HG02852 (cell line): ENCODE results near the gene SLCO3A1.

Source experiments
- ATAC-seq: cut with Tn5 transposase; IDR thresholded peaks from one replicate; pipeline ENCODE4 v1.9.1; 2021; ENCODE audit warnings: mild to moderate bottlenecking, moderate library complexity; ENCODE audit not compliant: unreplicated experiment

SLCO3A1 gene

GRCh38 chr15:91860498-91860897 is 7.0 kb downstream of the SLCO3A1 start:
- ATAC-seq = no peak

GRCh38 chr15:91861223-91861622 is 7.7 kb downstream of the SLCO3A1 start:
- no peak for ATAC-seq

DNA sequence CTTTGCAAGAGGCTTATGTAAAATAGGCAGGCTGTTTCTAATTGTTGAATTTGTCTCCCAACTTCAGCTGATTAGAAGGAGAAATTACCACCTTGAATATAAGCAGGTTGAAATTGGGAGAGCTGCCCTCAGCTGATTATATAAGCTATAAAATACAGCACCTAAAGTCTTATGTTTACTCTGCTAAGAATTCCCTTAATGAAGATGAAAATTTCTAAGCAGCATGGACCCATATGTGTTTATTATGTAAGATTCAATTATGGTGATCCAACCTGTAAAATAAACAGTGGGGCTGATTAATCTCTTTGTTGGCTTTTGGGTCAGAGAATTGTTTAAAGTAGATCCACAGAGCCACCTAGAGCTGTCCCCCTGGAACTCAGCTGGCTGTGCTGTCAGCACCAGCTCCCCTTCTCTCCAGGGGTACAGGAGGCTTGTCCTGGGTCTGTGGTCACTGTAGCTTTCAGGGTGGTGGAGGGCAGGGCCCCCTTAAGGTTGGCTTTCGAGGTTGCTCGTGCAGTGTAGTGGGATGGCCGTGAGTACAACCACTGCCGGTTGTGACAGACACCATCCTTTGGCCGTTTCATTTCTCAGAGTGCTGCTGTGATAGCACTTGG is 9.5 kb downstream of the SLCO3A1 start:
- ATAC-seq = no peak

DNA sequence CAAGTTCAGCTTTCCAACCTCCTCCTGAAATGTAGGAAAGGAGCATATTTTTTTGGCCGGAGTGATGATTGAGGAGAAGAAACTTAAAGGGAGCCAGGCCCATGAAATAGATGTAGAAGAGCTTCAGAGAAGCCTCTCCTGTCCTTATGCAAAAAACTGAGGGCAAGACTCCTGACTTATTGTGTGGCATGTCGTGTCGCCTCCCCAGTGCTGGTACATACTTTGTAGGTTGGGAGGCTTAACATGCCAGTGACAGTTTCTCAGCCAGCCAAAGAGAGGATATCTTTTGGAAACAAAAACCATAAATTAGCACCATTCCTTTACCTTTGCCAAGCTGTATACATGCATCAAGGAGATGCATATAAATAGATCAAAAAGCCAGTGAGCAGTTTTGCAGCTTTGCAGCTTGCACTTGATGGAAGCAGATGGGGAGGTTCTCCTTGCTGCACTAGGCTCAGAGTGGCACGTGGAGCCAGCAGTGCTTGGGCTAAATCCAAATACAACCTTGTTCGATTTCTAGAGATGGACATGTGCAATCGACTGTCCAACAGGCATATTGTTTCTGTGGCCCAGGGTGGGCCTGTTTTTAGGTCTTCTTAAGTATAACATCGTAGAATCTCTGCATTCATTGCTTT is 10.2 kb downstream of the SLCO3A1 start:
- no peak for ATAC-seq

DNA sequence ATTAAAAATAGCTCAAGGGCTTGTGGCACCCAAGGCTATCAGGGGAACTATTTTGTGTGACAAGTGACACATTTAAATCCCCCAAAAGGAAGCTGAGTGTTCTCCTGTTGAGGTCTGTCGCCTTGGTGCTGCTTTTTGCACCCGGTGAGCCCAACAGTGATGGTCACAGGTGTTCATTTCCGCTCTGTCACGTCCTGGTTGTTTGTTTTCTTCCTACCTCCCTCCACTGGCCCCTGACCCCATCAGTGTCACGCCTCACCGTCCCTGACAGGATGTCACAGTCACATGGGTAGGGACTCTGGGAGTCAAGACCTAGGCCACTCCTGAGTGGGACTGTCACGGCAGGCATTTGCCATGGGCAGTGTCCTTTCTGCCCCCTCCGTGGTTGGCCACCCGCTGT is 11.2 kb downstream of the SLCO3A1 start:
- no peak for ATAC-seq

GRCh38 chr15:91865486-91865885 is 12.0 kb downstream of the SLCO3A1 start:
- ATAC-seq = no peak

DNA sequence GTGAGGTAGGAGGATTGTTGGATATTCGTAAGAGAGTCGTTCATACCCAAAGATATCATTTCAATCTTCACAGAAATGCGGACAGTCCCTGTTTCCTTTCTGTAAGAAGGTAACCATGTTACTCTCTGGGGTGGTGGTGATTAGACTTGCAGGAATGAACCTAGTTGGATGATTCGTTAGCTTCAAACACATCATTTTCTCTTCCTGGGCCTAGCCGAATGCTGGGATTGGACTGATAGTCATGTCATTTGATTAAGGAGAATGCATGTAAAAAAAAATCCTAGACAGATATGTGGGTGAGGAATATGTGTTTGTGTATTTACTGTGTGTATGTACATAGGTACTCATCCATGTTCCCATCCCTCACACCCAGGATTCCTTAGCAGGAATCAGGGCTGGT is 12.4 kb downstream of the SLCO3A1 start:
- ATAC-seq = no peak

- ATAC-seq = no peak
Measured at GRCh38 chr15:91866371-91866905, 12.9 kb downstream of the SLCO3A1 start.

DNA sequence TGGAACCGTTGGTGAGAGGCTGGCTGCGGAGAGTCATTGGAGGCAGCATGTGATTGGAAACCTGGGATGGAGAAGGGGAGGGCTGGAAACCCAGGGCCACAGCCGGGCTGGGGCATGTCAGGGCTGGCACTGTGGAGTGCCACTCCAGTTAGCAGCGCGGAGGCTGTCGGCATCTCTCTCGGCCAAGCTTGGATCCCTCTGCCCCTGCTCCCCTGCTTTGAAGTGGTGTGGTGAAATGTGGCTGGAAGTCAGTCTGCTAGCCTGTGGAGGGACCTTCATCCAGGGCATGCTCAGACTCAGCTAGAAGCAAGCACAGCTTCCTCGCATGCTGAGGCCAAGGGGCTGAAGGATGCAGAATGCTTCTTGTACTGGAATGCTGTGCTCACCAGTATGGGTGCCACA is 13.5 kb downstream of the SLCO3A1 start:
- ATAC-seq = no peak

DNA sequence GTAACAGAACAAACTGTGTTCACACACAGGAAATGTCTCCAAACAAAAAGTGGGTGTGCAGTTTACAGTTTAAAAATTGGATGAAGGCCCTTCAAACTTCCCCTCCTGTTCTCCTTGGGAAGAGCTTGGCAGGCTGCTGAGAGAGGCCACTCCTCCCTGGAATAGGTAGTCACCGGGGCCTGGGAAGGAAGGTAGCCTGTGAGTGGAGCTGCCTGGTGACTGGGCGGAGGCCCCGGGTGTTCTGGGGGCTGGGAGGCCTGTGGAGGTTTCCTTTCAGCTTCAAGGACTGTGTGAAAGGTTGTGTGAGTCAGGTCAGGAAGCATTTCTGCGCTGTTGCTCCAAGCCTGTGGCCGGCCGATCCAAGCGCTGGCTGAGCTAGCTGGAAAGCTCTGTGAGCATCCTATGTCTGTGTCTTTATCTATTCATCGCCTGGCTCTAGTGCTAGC is 14.1 kb downstream of the SLCO3A1 start:
- no peak for ATAC-seq

GRCh38 chr15:91870876-91871537 is 17.5 kb downstream of the SLCO3A1 start:
- ATAC-seq = no peak

DNA sequence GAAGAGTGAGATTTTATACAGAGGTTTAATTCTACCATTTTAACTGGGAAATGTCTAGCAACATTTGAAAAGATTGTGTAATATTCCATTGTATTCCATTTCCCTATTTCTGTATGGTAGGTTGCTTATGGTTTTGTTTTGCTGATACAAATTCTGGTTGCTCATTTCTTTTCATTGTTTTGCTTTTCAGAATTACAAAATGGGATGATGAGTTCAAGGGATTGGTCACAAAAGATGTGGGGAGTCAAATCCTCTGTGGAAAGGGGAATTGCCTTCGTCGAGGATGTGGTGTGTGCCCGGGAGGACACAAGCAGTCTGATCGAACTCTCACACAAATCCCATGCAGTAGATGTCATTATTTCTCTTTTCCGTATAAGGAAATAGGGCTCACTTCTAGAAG is 18.3 kb downstream of the SLCO3A1 start:
- ATAC-seq = no peak

DNA sequence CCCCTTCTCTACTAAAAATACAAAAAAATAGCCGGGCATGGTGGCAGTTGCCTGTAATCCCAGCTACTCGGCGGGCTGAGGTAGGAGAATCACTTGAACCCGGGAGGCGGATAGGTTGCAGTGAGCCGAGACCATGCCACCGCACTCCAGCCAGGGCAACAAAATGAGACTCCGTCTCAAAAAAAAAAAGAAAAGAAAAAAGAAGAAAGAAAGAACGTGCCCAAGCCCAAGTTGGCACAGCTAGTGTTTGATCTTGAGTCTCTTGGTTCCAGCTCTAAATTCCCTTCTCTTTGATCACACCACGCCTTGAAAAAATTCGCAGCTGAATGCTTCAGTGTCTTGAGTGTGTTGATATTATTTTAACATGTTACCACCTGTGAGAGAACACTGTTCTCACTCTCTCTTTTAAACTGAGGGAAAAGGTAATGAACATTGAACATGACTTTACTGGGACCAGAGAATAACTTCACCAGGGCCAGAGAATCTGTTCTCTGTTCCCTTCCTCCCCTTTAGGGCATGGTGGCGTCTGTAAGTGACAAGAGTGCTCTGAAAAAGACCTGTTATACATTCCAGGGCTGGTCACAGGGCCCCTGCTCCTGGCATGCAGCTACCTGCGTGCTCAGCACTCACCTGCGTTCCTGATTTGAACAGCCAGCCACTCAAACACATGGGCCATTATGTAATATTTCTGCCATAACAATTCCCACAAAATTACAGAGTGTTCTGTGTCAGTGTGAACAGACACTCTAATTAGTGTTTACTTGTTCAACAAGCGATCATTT is 19.0 kb downstream of the SLCO3A1 start:
- no peak for ATAC-seq

- ATAC-seq = no peak
Measured at GRCh38 chr15:91873138-91873536, 19.6 kb downstream of the SLCO3A1 start.

DNA sequence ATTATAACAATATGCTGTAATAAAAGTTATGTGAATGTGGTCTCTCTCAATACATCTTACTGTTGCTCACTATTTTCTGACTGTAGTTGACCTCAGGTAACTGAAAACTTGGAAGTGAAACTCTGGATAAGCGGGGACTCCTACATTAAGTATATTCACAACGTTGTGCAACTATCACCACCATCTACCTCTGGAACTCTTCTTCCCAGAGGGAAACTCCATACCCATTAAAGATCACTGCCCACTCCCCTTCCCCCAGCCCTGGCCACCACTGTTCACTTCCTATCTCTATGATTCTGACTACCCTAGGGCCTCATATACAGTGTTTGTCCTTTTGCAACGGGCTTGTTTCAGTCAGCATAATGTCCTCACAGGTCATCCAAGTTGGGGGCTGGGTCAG is 20.7 kb downstream of the SLCO3A1 start:
- no peak for ATAC-seq

DNA sequence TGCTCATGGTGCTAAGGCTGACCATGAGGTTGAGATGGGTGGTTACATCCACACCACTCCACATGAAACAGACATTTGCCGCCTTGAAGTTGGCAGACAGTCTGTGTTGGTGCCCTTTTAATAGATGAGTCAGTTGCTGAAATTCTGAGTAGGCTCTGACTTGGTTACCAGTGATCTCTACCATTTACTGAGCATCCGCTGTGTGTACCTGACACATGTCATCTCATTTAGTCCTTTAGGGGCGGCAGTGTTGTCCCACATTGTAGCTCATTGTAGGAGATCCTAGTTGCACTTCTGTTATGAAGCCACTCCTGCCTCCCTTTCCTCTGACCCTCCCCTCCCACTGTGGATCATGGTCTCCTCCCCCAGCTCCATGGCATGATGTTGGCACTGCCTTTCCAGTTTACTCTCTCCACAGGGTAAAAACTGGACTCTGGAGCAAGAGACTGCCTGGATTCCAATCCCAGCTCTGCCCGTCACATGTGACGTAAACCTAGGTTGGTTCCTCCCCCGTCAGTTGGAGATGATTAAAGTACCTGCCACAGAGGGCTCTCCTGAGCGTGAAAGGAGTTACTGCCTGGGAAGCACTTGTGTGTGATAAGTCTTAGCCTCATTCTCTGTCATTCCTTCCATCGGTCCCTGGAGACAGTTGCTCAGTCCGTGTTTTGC is 21.6 kb downstream of the SLCO3A1 start:
- no peak for ATAC-seq

- ATAC-seq = no peak
Measured at GRCh38 chr15:91876187-91876586, 22.7 kb downstream of the SLCO3A1 start.

GRCh38 chr15:91878319-91878870 is 24.9 kb downstream of the SLCO3A1 start:
- no peak for ATAC-seq

- no peak for ATAC-seq
Measured at GRCh38 chr15:91879158-91879557, 25.6 kb downstream of the SLCO3A1 start.

DNA sequence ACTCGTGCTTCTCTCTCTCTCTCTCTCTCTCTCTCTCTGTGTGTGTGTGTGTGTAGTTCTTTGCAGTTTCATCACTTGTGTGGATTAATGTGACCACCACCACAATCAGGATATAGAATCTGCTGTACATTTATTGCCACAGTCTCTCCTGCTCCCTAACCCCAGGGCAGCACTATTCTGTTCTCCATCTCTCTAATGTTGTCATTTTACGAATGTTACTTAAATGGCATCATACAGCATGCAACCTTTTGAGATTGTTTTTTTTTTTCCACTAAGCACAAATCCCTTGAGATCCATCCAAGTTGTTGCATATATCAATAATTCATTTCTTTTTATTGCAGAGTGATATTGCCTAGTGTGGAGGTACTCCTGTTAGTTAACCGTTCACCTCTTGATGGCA is 26.9 kb downstream of the SLCO3A1 start:
- ATAC-seq = no peak
